GM12878 (cell line): ENCODE data around the gene GLP1R. TPM values are rescaled to one million over a fixed set of nuclear protein-coding genes. Genes with fewer than 3 reads are reported as not detected.

ENCODE experiments used
- ATAC-seq: fragments of 200-7000 bp; cut with Tn5 transposase; 3 replicates; pipeline ENCODE4 v1.9.1; 2020; ENCODE audit warnings: mild to moderate bottlenecking, moderate library complexity
- BruUV-seq: library from RNA; stranded (reverse); fragments of 400-500 nt; replicated peaks from 2 replicates; lab custom pipeline; 2021; lab: Mats Ljungman, UMichigan
- CTCF ChIA-PET: fragments of 300-600 bp; sonication (Branson Sonifier 250); formaldehyde crosslinking; extraction: SDS; loops from one replicate; lab custom pipeline; 2021; ENCODE audit warnings: inconsistent platforms; lab: Yijun Ruan, JAX
- POLR2A ChIA-PET: fragments of 350-600 bp; formaldehyde crosslinking; extraction: SDS; loops from one replicate; lab custom pipeline; 2021; ENCODE audit warnings: inconsistent platforms; lab: Charles Lee
- RAD21 ChIA-PET: fragments of 300-600 bp; sonication (Branson Sonifier 250); formaldehyde crosslinking; loops from one replicate; lab custom pipeline; 2023; ENCODE audit warnings: antibody characterized with exemption; ENCODE audit not compliant: unreplicated experiment; lab: Charles Lee
- SMC1A ChIA-PET: fragments of 300-600 bp; sonication (Branson Sonifier 250); formaldehyde crosslinking; loops from one replicate; lab custom pipeline; 2023; ENCODE audit not compliant: unreplicated experiment, uncharacterized antibody; lab: Charles Lee
- DNase-seq: peaks from one replicate; pipeline ENCODE4 v3.0.0-alpha.2; 2011; ENCODE audit warnings: low read depth, low spot score
- FAIRE-seq: peaks from 3 replicates; lab custom pipeline; 2011; peaks lifted over from hg19 to GRCh38; lab: Jason Lieb, UNC
- H2AFZ ChIP-seq: 2 replicates; pipeline ENCODE4 v1.6.0; 2011; ENCODE audit warnings: low read depth, low read length, control low read depth; ENCODE audit not compliant: control insufficient read depth
- H3K27ac ChIP-seq: 2 replicates; pipeline ENCODE4 v1.5.1; 2011; ENCODE audit warnings: control low read depth; ENCODE audit not compliant: control insufficient read depth, insufficient read depth
- H3K27me3 ChIP-seq, 2 experiments: replicated peaks in 1 of 2; 2 replicates each; pipeline versions ENCODE4 v1.6.0 to v1.6.1; 2011; ENCODE audit warnings: low read length in 1 of 2; ENCODE audit not compliant: control insufficient read depth in 2 of 2, insufficient read depth in 2 of 2
- H3K36me3 ChIP-seq, 2 experiments: 2 replicates each; pipeline ENCODE4 v1.5.1; 2011; ENCODE audit warnings: low read length in 1 of 2; ENCODE audit not compliant: control insufficient read depth in 2 of 2, insufficient read depth in 2 of 2
- H3K4me1 ChIP-seq: 2 replicates; pipeline ENCODE4 v1.6.1; 2011; ENCODE audit warnings: mild to moderate bottlenecking, low read length, moderate library complexity, mixed read lengths; ENCODE audit not compliant: control insufficient read depth, insufficient read depth
- H3K4me2 ChIP-seq: 2 replicates; pipeline ENCODE4 v1.6.0; 2011; ENCODE audit warnings: control low read depth; ENCODE audit not compliant: control insufficient read depth, insufficient read depth
- H3K4me3 ChIP-seq: fragments of 200-600 bp; sonication (generic); 2 replicates; pipeline ENCODE4 v1.5.1; 2016
- H3K79me2 ChIP-seq: 2 replicates; pipeline ENCODE4 v1.6.0; 2011; ENCODE audit warnings: low read length; ENCODE audit not compliant: control insufficient read depth, insufficient read depth
- H3K9ac ChIP-seq: 2 replicates; pipeline ENCODE4 v1.8.0; 2011; ENCODE audit warnings: low read length, control low read depth, mixed read lengths; ENCODE audit not compliant: control insufficient read depth, insufficient read depth
- H3K9me3 ChIP-seq: replicated peaks from 3 replicates; pipeline ENCODE4 v1.5.1; 2011; ENCODE audit warnings: mild to moderate bottlenecking, low read length; ENCODE audit not compliant: control insufficient read depth, insufficient read depth
- H4K20me1 ChIP-seq: 2 replicates; pipeline ENCODE4 v1.6.0; 2011; ENCODE audit not compliant: control insufficient read depth, insufficient read depth
- CEBPZ ChIP-seq: fragments of 150-350 bp; IDR thresholded peaks from 2 replicates; pipeline ENCODE4 v1.6.1; 2016; ENCODE audit warnings: low read depth, low read length
- HCFC1 ChIP-seq: fragments of 150-350 bp; IDR thresholded peaks from 2 replicates; pipeline ENCODE4 v1.6.1; 2014; ENCODE audit warnings: low read length
- HDGF ChIP-seq: fragments of 450-650 bp; IDR thresholded peaks from 2 replicates; pipeline ENCODE4 v1.6.1; 2016; ENCODE audit warnings: antibody characterized with exemption
- IRF3 ChIP-seq: fragments of 450-650 bp; IDR thresholded peaks from 2 replicates; pipeline ENCODE4 v1.6.1; 2014; ENCODE audit warnings: mild to moderate bottlenecking
- LARP7 ChIP-seq: fragments of 450-650 bp; IDR thresholded peaks from 2 replicates; pipeline ENCODE4 v1.6.1; 2017; ENCODE audit warnings: mild to moderate bottlenecking
- MXI1 ChIP-seq: fragments of 150-350 bp; IDR thresholded peaks from 2 replicates; pipeline ENCODE4 v1.6.1; 2011; ENCODE audit warnings: low read depth, mild to moderate bottlenecking, inconsistent platforms, low read length, improper control_type of control experiment
- NR2C1 ChIP-seq: fragments of 450-650 bp; IDR thresholded peaks from 2 replicates; pipeline ENCODE4 v1.6.1; 2017; ENCODE audit warnings: antibody characterized with exemption, mild to moderate bottlenecking, moderate library complexity
- PAX8 ChIP-seq: fragments of 450-650 bp; IDR thresholded peaks from 2 replicates; pipeline ENCODE4 v1.6.1; 2017; ENCODE audit warnings: mild to moderate bottlenecking, moderate library complexity
- RAD51 ChIP-seq: fragments of 450-650 bp; IDR thresholded peaks from 2 replicates; pipeline ENCODE4 v1.6.1; 2016; ENCODE audit warnings: moderate library complexity, mild to moderate bottlenecking, inconsistent platforms
- RCOR1 ChIP-seq: conservative IDR thresholded peaks from 2 replicates; pipeline ENCODE4 v1.6.1; 2012; ENCODE audit warnings: low read depth, low read length, improper control_type of control experiment
- RFX5 ChIP-seq: IDR thresholded peaks from 2 replicates; pipeline ENCODE4 v1.6.1; 2011; ENCODE audit warnings: low read depth, low read length, improper control_type of control experiment
- RUNX3 ChIP-seq: IDR thresholded peaks from 2 replicates; pipeline ENCODE4 v1.6.1; 2012; ENCODE audit warnings: low read length, inconsistent platforms
- SMAD5 ChIP-seq: IDR thresholded peaks from 2 replicates; pipeline ENCODE4 v1.6.1; 2016; ENCODE audit warnings: antibody characterized with exemption, low read depth
- SRF ChIP-seq, 2 experiments: IDR thresholded peaks; 2 replicates each; pipeline ENCODE4 v1.6.1; 2011; ENCODE audit warnings: low read depth in 2 of 2, low read length in 2 of 2, mild to moderate bottlenecking in 1 of 2, moderate library complexity in 1 of 2
- TAF1 ChIP-seq: IDR thresholded peaks from 2 replicates; pipeline ENCODE4 v1.6.1; 2011; ENCODE audit warnings: mild to moderate bottlenecking, low read depth, low read length, borderline replicate concordance
- USF1 ChIP-seq: IDR thresholded peaks from 2 replicates; pipeline ENCODE4 v1.6.1; 2011; ENCODE audit warnings: borderline replicate concordance, low read depth, mild to moderate bottlenecking, moderate library complexity, mixed read lengths, low read length; ENCODE audit not compliant: insufficient read depth; ENCODE audit errors: extremely low read length
- YY1 ChIP-seq: IDR thresholded peaks from 2 replicates; pipeline ENCODE4 v1.6.1; 2011; ENCODE audit warnings: low read depth, mild to moderate bottlenecking, low read length
- ZBTB4 ChIP-seq: fragments of 450-650 bp; formaldehyde crosslinking; IDR thresholded peaks from 2 replicates; pipeline ENCODE4 v1.4.0; 2022; ENCODE audit warnings: mild to moderate bottlenecking, moderate library complexity
- ZNF274 ChIP-seq: IDR thresholded peaks from one replicate; pipeline ENCODE4 v1.8.0; 2011; ENCODE audit not compliant: insufficient read length, insufficient read depth
- WGBS: methylation state at CpG from one replicate; pipeline ENCODE4 v1.1.6; 2016; ENCODE audit warnings: low lambda C conversion rate; ENCODE audit not compliant: insufficient replicate concordance, insufficient coverage; ENCODE audit errors: missing lambda C conversion rate; 5-methylcytosine and 5-hydroxymethylcytosine counted together
- in situ Hi-C: fragments of 300-500 bp; cut with MboI; formaldehyde crosslinking; loops from 9 replicates; pipeline ENCODE4 v1.14.3; 2018; ENCODE audit warnings: mixed read lengths
- intact Hi-C: fragments of 100-400 bp; cut with micrococcal nuclease; formaldehyde crosslinking; loops from one replicate; pipeline ENCODE4 v1.14.2; 2022; ENCODE audit not compliant: unreplicated experiment
- polyA plus RNA-seq, 11 experiments: library from polyadenylated mRNA; depleted of rRNA in 4 of 11; unstranded in 6 of 11; stranded (reverse) in 5 of 11; fragments of >200 nt; fragmentation: Nextera tagmentation in 4 of 11; fragmentation: Illumina TruSeq in 1 of 11; extraction: Ambion mirVana in 4 of 11; extraction: Trizol in 1 of 11; gene quantifications; 1 replicate in 1 of 11; 2 replicates in 10 of 11; pipeline versions ENCODE4 v1.2.1 to v1.2.3, GENCODE V29; 2011 to 2016; ENCODE audit warnings: inconsistent platforms in 2 of 11, missing spikeins in 2 of 11, low read depth in 1 of 11
- total RNA-seq, 4 experiments: library from RNA; depleted of rRNA in 3 of 4; stranded (reverse); fragments of >200 nt in 3 of 4; fragmentation: Illumina TruSeq in 1 of 4; extraction: Trizol in 1 of 4; gene quantifications; 2 replicates each; pipeline versions ENCODE4 v1.2.1 to v1.2.3, GENCODE V29; 2013 to 2021

The GLP1R gene
- total and polyA plus RNA-seq, 10 of the 15 experiments (the other 5 are each of a cell fraction or from before 2014, with no cell fraction given) = 0.01 TPM; not detected in 9

- Histone ChIP-seq H4K20me1 (no peaks in the 10 kb centered on the region), H3K27me3 (peaks cover 0 to 1% of the 10 kb centered on the region in 2 experiments; a peak in 2 of 4 replicates), H3K4me2 (no peak overlapping the region), H2AFZ (no peak overlapping the region), H3K4me1 (no peaks in the 10 kb centered on the region), H3K9ac (no peak overlapping the region), H3K27ac (no peak overlapping the region), H3K36me3 (no peaks in the 10 kb centered on the region), H3K4me3 (no peak overlapping the region), H3K9me3 (no peaks in the 10 kb centered on the region), H3K79me2 (no peaks in the 10 kb centered on the region)
- ATAC-seq (no peak), DNase-seq (no peak), FAIRE-seq (no peak)
- BruUV-seq = no TSS peak
- 69% methylated on average over 1 of the region's 1 CpG for WGBS
- ChIA-PET CTCF (interaction anchor here (0.7 kb wide), 1 partner anchor 70 kb away, joined by 5 read pairs; no protein-coding TSS in a partner anchor), SMC1A (interaction anchor here (1.4 kb wide), 1 partner anchor 26 kb away, joined by 3 read pairs; no protein-coding TSS in a partner anchor), RAD21 (no interaction called here), POLR2A (no interaction called here)
- in situ Hi-C loops (no loop called here), intact Hi-C loops (no loop called here)
- TF ChIP-seq NR2C1 (no peak), CEBPZ (no peak), PAX8 (no peak), USF1 (no peak), RUNX3 (no peak), RFX5 (no peak), YY1 (no peak), IRF3 (no peak), RAD51 (no peak), MXI1 (no peak), ZNF274 (no peak), HDGF (no peak), SRF (IDR thresholded peaks at IDR 0.05; ENCODE audit: low read depth in 2 of 2, low read length in 2 of 2) (no peak), HCFC1 (no peak), RCOR1 (no peak), TAF1 (no peak), SMAD5 (no peak), LARP7 (no peak), ZBTB4 (CRISPR knock-in tag) (no peak)
These were observed 26.8 kb upstream of the GLP1R start for GRCh38 chr6:39021779-39022178.
